ENCODE data around the gene BCAT1.

BCAT1 gene

DNA sequence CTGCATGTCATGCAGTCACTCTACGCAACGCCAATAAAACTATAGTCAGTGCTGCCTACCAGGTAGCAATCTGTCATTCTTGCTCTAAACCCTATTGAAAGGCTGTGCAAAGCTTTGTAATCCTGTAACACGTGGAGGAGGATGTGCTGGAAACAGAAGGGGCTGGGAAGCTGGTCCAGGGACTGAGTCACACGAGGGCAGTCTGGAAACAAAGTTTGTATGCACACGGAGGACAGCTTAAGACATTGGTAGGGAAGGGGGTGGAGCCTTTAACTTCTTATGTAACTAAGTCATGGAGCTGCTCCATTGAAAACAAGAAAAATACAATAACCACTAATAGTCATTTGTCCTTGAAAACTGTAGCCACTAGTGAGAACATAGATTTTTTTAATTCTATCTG, 128.0 kb downstream of the BCAT1 start:
- Histone ChIP-seq H3K9me3 (ENCODE audit: insufficient read depth, low read length, severe bottlenecking) (no peaks in the 10 kb centered on the region), H3K9ac (ENCODE audit: low read depth, low read length) (no peak overlapping the region), H4K20me1 (ENCODE audit: insufficient read depth, low read length) (no peaks in the 10 kb centered on the region), H3K27ac (ENCODE audit: low read length) (no peak overlapping the region), H3K4me3 (ENCODE audit: low read depth in 1 of 2, low read length in 2 of 2) (no peak overlapping the region), H3K27me3 (ENCODE audit: insufficient read depth, low read length, poor library complexity) (no peaks in the 10 kb centered on the region), H3K79me2 (ENCODE audit: insufficient read depth, low read length) (no peaks in the 10 kb centered on the region), H3K4me1 (ENCODE audit: insufficient read depth, low read length) (no peaks in the 10 kb centered on the region), H3K4me2 (ENCODE audit: insufficient read depth, low read length) (no peak overlapping the region), H2AFZ (ENCODE audit: low read depth, low read length) (no peak overlapping the region), H3K36me3 (ENCODE audit: insufficient read depth, low read length) (peaks cover 55% of the 10 kb centered on the region)
- no peak for DNase-seq
- no peak for ATAC-seq (ENCODE audit: insufficient read depth, low read depth)
- TF ChIP-seq, protein P1, sequence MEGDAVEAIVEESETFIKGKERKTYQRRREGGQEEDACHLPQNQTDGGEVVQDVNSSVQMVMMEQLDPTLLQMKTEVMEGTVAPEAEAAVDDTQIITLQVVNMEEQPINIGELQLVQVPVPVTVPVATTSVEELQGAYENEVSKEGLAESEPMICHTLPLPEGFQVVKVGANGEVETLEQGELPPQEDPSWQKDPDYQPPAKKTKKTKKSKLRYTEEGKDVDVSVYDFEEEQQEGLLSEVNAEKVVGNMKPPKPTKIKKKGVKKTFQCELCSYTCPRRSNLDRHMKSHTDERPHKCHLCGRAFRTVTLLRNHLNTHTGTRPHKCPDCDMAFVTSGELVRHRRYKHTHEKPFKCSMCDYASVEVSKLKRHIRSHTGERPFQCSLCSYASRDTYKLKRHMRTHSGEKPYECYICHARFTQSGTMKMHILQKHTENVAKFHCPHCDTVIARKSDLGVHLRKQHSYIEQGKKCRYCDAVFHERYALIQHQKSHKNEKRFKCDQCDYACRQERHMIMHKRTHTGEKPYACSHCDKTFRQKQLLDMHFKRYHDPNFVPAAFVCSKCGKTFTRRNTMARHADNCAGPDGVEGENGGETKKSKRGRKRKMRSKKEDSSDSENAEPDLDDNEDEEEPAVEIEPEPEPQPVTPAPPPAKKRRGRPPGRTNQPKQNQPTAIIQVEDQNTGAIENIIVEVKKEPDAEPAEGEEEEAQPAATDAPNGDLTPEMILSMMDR (IDR thresholded peaks at IDR 0.05; ENCODE audit: borderline replicate concordance, extremely low read depth, low read length, poor library complexity, severe bottlenecking) = no peak
- no peak for TF ChIP-seq EZH2 (IDR thresholded peaks at IDR 0.05; ENCODE audit: borderline replicate concordance, low read depth, low read length, severe bottlenecking)

DNA sequence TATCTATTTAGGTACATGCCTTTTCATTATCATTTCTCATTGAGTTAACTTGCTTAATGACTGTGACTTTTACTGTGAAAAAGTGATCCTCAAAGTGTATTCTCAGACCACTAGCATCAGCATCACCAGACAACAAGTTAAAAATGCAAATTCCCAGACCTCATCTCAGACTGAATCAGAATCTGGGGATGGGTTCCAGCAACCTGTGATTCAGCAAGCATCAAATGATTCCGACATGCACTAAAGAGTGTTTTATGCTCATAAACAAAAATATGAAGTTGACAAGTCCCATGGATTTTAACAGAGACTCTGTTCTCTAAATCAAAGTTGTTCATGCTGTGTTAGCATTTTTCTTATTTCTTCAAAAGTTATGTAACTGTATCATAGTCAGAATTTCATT, 130.6 kb downstream of the BCAT1 start:
- TF ChIP-seq, protein P1 (IDR thresholded peaks at IDR 0.05; ENCODE audit: borderline replicate concordance, extremely low read depth, low read length, poor library complexity, severe bottlenecking) = no peak
- TF ChIP-seq EZH2 (IDR thresholded peaks at IDR 0.05; ENCODE audit: borderline replicate concordance, low read depth, low read length, severe bottlenecking) = no peak
- Histone ChIP-seq H3K79me2 (ENCODE audit: insufficient read depth, low read length) (no peaks in the 10 kb centered on the region), H3K27ac (ENCODE audit: low read length) (no peak overlapping the region), H3K9ac (ENCODE audit: low read depth, low read length) (no peak overlapping the region), H3K36me3 (ENCODE audit: insufficient read depth, low read length) (peaks cover 47% of the 10 kb centered on the region), H4K20me1 (ENCODE audit: insufficient read depth, low read length) (no peaks in the 10 kb centered on the region), H3K4me1 (ENCODE audit: insufficient read depth, low read length) (peaks cover 8% of the 10 kb centered on the region; the same call in 1 of the 2 replicates), H3K4me2 (ENCODE audit: insufficient read depth, low read length) (no peak overlapping the region), H3K9me3 (ENCODE audit: insufficient read depth, low read length, severe bottlenecking) (no peaks in the 10 kb centered on the region), H2AFZ (ENCODE audit: low read depth, low read length) (no peak overlapping the region), H3K27me3 (ENCODE audit: insufficient read depth, low read length, poor library complexity) (no peaks in the 10 kb centered on the region), H3K4me3 (ENCODE audit: low read depth in 1 of 2, low read length in 2 of 2) (no peak overlapping the region)
- ATAC-seq (ENCODE audit: insufficient read depth, low read depth) (no peak), DNase-seq (no peak)

DNA sequence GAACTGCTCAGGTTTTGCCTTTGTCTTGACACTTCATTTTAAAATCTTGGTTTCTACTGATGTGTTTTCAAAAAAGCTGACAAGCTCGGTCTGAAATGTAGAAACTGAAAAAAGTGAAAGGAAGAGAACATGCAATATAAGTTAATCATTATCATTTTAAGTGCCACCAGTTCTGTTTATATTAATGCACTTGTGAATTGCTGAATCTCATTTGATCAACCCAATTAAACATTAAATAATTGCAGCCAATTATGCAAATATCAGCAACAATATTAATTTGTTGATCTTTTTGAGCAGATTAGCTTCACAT, 133.8 kb downstream of the BCAT1 start:
- DNase-seq = no peak
- no peak for ATAC-seq (ENCODE audit: insufficient read depth, low read depth)
- H3K4me1 ChIP-seq (ENCODE audit: insufficient read depth, low read length) = peaks cover 8% of the 10 kb centered on the region; the same call in 1 of the 2 replicates

More for the DNA sequence above, 133.8 kb downstream of the BCAT1 start:
- TF ChIP-seq, protein P1 (IDR thresholded peaks at IDR 0.05; ENCODE audit: borderline replicate concordance, extremely low read depth, low read length, poor library complexity, severe bottlenecking) = no peak
- TF ChIP-seq EZH2 (IDR thresholded peaks at IDR 0.05; ENCODE audit: borderline replicate concordance, low read depth, low read length, severe bottlenecking) = no peak
- no peaks in the 10 kb centered on the region for H3K9me3 ChIP-seq (ENCODE audit: insufficient read depth, low read length, severe bottlenecking)
- H4K20me1 ChIP-seq (ENCODE audit: insufficient read depth, low read length) = no peaks in the 10 kb centered on the region
- peaks cover 28% of the 10 kb centered on the region for H3K36me3 ChIP-seq (ENCODE audit: insufficient read depth, low read length)
- H3K4me3 ChIP-seq (ENCODE audit: low read depth in 1 of 2, low read length in 2 of 2) = no peak overlapping the region
- H2AFZ ChIP-seq (ENCODE audit: low read depth, low read length) = no peak overlapping the region
- H3K27me3 ChIP-seq (ENCODE audit: insufficient read depth, low read length, poor library complexity) = no peaks in the 10 kb centered on the region
- no peak overlapping the region for H3K9ac ChIP-seq (ENCODE audit: low read depth, low read length)
- H3K27ac ChIP-seq (ENCODE audit: low read length) = no peak overlapping the region
- no peak overlapping the region for H3K4me2 ChIP-seq (ENCODE audit: insufficient read depth, low read length)
- H3K79me2 ChIP-seq (ENCODE audit: insufficient read depth, low read length) = no peaks in the 10 kb centered on the region

Data from DND-41 (cell line).